Measurements from ENCODE around the gene FBXL13. TPM values are rescaled to one million over a fixed set of nuclear protein-coding genes. Genes with fewer than 3 reads are reported as not detected.
"Not testable (repeated sequence)": the region's sequence is repeated elsewhere in the genome, so short reads cannot be mapped to it uniquely, and the experiment has no call there.

The FBXL13 gene
- total RNA-seq, 4 donors from 2014 or later, result 0.20 to 3.5 (median 1.8) TPM

DNA sequence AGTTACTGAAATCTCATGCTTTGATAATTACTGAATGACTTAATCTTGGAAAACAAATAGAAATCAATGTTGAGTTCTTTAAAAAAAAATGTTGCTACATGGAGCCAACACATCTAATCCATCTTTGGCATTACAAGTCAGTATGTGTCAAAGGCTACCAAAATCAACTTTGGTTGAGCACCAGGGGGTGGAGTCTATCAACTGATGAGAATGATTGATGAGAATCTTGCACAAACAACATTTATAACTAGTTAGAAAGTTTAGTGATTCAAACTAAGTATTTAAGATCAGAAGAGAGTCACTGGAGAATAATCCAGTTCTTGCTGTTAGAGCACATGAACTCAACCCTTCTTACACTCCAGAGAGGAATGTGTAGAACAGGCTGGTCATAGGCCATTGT lies 232.3 kb downstream of the FBXL13 start:
- Histone ChIP-seq H3K27ac (no peak overlapping the region), H3K27me3 (no peaks in the 10 kb centered on the region)
- TF ChIP-seq CTCF (IDR thresholded peaks at IDR 0.05) (no peak), POLR2A (IDR thresholded peaks at IDR 0.05) (no peak), EP300 (IDR thresholded peaks at IDR 0.05) (no peak)

DNA sequence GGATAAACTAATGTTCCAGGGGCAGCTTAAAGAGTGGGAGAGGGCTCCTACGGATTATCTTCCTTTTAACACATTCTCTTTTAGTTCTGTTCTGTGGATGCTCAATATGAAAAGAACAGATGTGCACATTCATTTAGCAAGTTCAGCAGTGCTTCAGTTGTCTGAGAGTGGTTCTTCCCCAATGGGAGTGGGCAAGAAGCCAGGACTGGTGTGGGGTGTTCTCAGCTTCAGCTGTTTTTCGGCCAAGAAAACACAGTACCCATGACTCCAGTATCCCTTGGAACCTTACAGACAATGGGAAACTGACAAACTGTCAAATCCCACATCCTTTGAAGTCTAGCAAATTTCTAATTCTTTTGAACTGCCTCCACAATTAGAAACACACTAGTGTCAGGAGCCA lies 233.3 kb downstream of the FBXL13 start:
- Histone ChIP-seq H3K36me3 (peaks cover 0 to 18% (median 0%) of the 10 kb centered on the region in 3 donors), H3K27me3 (no peaks in the 10 kb centered on the region), H3K9me3 (no peaks in the 10 kb centered on the region), H3K4me1 (no peaks in the 10 kb centered on the region), H3K27ac (no peak overlapping the region), H3K4me3 (no peak overlapping the region)
- WGBS, 2 donors, result 49 to 57% methylated on average over 2 of the region's 2 CpGs
- TF ChIP-seq POLR2A (IDR thresholded peaks at IDR 0.05), result no peak
- TF ChIP-seq EP300 (IDR thresholded peaks at IDR 0.05), result no peak
- TF ChIP-seq CTCF (IDR thresholded peaks at IDR 0.05), result no peak
- DNase-seq (ENCODE audit: low spot score in 2 of 2), result no peak

More for the DNA sequence above, 232.3 kb downstream of the FBXL13 start:
- Histone ChIP-seq H3K4me1 (no peaks in the 10 kb centered on the region), H3K4me3 (no peak overlapping the region), H3K9me3 (no peaks in the 10 kb centered on the region), H3K36me3 (peaks cover 0 to 13% (median 0%) of the 10 kb centered on the region in 3 donors)
- no peak for DNase-seq (ENCODE audit: low spot score in 2 of 2)

- Histone ChIP-seq H3K9me3 (no peaks in the 10 kb centered on the region), H3K27ac (no peak overlapping the region), H3K4me3 (no peak overlapping the region), H3K4me1 (no peaks in the 10 kb centered on the region), H3K36me3 (peaks cover 0 to 18% (median 0%) of the 10 kb centered on the region in 3 donors), H3K27me3 (no peaks in the 10 kb centered on the region)
- no peak for TF ChIP-seq POLR2A (IDR thresholded peaks at IDR 0.05)
- no peak for TF ChIP-seq CTCF (IDR thresholded peaks at IDR 0.05)
- no peak for TF ChIP-seq EP300 (IDR thresholded peaks at IDR 0.05)
- WGBS, 2 donors, result 80 to 90% methylated on average over 3 of the region's 3 CpGs
- no peak for DNase-seq (ENCODE audit: low spot score in 2 of 2)
Measured at GRCh38 chr7:102840404-102840803, 234.2 kb downstream of the FBXL13 start.

DNA sequence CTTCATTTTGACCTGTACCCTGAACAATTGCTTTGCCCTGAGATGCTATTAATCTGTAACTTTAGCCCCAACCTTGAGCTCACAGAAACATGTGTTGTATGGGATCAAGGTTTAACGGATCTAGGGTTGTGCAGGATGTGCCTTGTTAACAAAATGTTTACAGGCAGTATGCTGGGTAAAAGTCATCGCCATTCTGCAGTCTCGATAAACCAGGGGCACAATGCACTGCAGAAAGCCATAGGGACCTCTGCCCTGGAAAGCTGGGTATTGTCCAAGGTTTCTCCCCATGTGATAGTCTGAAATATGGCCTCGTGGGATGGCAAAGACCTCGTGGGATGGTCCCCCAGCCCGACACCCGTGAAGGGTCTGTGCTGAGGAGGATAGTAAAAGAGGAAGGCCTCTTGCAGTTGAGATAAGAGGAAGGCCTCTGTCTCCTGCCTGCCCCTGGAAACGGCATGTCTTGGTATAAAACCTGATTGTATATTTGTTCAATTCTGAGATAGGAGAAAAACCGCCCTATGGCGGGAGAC lies 236.0 kb downstream of the FBXL13 start:
- not testable (repeated sequence) for H3K9me3 ChIP-seq; H3K27me3 ChIP-seq; H3K27ac ChIP-seq; H3K4me1 ChIP-seq; H3K4me3 ChIP-seq; DNase-seq (ENCODE audit: low spot score in 2 of 2)
- 89% methylated on average over 10 of the region's 10 CpGs for WGBS, 2 donors
- peaks cover 0 to 18% (median 0%) of the 10 kb centered on the region in 3 donors for H3K36me3 ChIP-seq

GRCh38 chr7:102837802-102838201 lies 236.8 kb downstream of the FBXL13 start:
- 88 to 90% methylated on average over 3 of the region's 3 CpGs for WGBS, 2 donors
- Histone ChIP-seq H3K9me3 (no peaks in the 10 kb centered on the region), H3K36me3 (peaks cover 0 to 18% (median 0%) of the 10 kb centered on the region in 3 donors), H3K27me3 (no peaks in the 10 kb centered on the region), H3K4me1 (no peaks in the 10 kb centered on the region), H3K4me3 (no peak overlapping the region), H3K27ac (no peak overlapping the region)
- no peak for DNase-seq (ENCODE audit: low spot score in 2 of 2)
- TF ChIP-seq CTCF (IDR thresholded peaks at IDR 0.05) (no peak), POLR2A (IDR thresholded peaks at IDR 0.05) (no peak), EP300 (IDR thresholded peaks at IDR 0.05) (no peak)

DNA sequence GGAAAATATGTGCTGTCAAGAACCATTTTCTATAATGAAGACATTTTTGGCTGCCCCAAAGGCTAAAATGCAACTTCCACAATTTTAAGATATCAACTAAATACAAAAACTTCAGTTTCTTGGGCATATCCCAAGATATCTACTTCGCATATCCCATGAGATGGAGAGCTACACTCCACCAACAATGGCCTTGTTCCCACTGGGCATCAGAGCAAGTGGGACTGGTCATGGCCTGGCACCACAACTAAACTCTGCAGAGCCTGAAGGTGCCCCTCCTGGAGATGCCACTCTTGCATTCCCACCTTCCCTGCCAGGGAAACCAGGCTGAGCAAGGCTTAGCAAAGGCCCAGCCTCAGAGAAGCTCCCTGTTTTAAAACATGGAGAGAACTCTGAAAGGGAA lies 237.6 kb downstream of the FBXL13 start:
- Histone ChIP-seq H3K36me3 (peaks cover 0 to 18% (median 0%) of the 10 kb centered on the region in 3 donors), H3K27me3 (no peaks in the 10 kb centered on the region), H3K9me3 (no peaks in the 10 kb centered on the region), H3K27ac (no peak overlapping the region), H3K4me3 (no peak overlapping the region), H3K4me1 (peaks cover 0 to 3% (median 0%) of the 10 kb centered on the region in 4 donors)
- DNase-seq (ENCODE audit: low spot score in 2 of 2), result no peak
- WGBS, 2 donors, result 83 to 92% methylated on average over 1 of the region's 1 CpG
- TF ChIP-seq POLR2A (IDR thresholded peaks at IDR 0.05) (no peak), CTCF (IDR thresholded peaks at IDR 0.05) (no peak), EP300 (IDR thresholded peaks at IDR 0.05) (no peak)
